Erythroblast (primary cell): Measurements from ENCODE around the gene GALNT10.

ENCODE experiments used
- GATA1 ChIP-seq: IDR thresholded peaks from 2 replicates; pipeline ENCODE4 v1.6.1; 2011; ENCODE audit warnings: low read depth, mild to moderate bottlenecking, control low read depth, low read length, moderate library complexity
- POLR2A ChIP-seq: IDR thresholded peaks from 2 replicates; pipeline ENCODE4 v1.6.1; 2011; ENCODE audit warnings: mild to moderate bottlenecking, low read length

DNA sequence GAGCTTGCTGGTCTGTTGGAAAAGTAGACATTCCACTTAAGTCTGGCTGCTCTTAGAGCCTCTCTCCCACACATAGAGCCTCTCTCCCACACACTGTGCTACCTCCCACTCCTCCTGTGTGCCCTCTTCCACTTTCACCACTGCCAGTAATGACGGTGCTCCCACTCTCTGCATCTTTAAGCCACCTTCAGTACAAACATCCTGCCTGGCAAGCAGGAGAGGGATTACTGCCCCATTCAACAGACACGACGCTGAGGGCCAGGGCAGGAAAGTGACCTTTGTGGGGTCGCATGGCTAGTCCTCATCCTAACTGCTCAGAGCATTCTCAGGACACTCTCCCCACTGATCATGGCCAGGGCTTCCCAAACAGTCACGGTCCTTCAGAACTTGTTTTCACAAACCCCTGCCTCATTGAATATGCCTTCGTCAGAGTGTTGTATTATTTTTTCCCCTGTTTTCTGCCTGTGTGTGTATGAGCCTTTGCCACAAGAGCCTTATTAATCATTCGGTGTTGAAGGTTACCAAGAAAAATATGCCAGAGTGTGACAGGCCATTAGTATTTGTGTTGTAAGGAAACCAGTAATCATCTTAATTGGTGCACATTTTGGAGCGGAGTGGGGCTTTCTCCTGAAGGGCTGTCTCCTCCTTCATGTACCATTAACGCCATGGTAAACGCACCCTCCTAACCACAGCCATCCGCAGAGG, 168.1 kb downstream of the GALNT10 start:
- TF ChIP-seq POLR2A (no peak), GATA1 (no peak)
